Bronchial epithelial cell (primary cell): Measurements from ENCODE around the gene KLHL35. TPM values are rescaled to one million over a fixed set of nuclear protein-coding genes. Genes with fewer than 3 reads are reported as not detected.

Experiments
- DNase-seq: peaks from one replicate; pipeline ENCODE4 v3.0.0-alpha.2; 2010; ENCODE audit warnings: low read depth
- FAIRE-seq: peaks from 2 replicates; lab custom pipeline; 2011; peaks lifted over from hg19 to GRCh38; lab: Jason Lieb, UNC
- H3K27me3 ChIP-seq: 2 replicates; pipeline ENCODE4 v1.5.1; 2011; ENCODE audit warnings: low read length; ENCODE audit not compliant: control insufficient read depth, insufficient read depth
- H3K36me3 ChIP-seq: 2 replicates; pipeline ENCODE4 v1.5.1; 2011; ENCODE audit warnings: low read length; ENCODE audit not compliant: control insufficient read depth, insufficient read depth
- H3K4me3 ChIP-seq: 2 replicates; pipeline ENCODE4 v1.5.1; 2011; ENCODE audit warnings: mild to moderate bottlenecking, low read depth, low read length, control low read depth
- CTCF ChIP-seq: IDR thresholded peaks from 2 replicates; pipeline ENCODE4 v1.5.1; 2011; ENCODE audit warnings: mild to moderate bottlenecking, moderate library complexity, low read length, control low read depth, inconsistent platforms; ENCODE audit not compliant: insufficient read depth, severe bottlenecking
- total RNA-seq: library from RNA; depleted of rRNA; stranded (reverse); fragments of >200 nt; gene quantifications from 2 replicates; pipeline ENCODE4 v1.2.1, GENCODE V29; 2014

Gene KLHL35
- total RNA-seq, 1 donor from 2014 or later, result 0.79 TPM

- DNase-seq (no peak), FAIRE-seq (no peak)
- Histone ChIP-seq H3K4me3 (no peak overlapping the region), H3K36me3 (no peaks in the 10 kb centered on the region), H3K27me3 (no peaks in the 10 kb centered on the region)
- TF ChIP-seq CTCF, result no peak
These were observed 36.9 kb upstream of the KLHL35 start for GRCh38 chr11:75469785-75470405.

GRCh38 chr11:75468534-75469340 is 35.7 kb upstream of the KLHL35 start:
- Histone ChIP-seq H3K27me3 (no peaks in the 10 kb centered on the region), H3K36me3 (no peaks in the 10 kb centered on the region), H3K4me3 (no peak overlapping the region)
- DNase-seq (no peak), FAIRE-seq (no peak)
- TF ChIP-seq CTCF, result no peak

- Histone ChIP-seq H3K27me3 (no peaks in the 10 kb centered on the region), H3K36me3 (no peaks in the 10 kb centered on the region), H3K4me3 (no peak overlapping the region)
- TF ChIP-seq CTCF, result no peak
- FAIRE-seq (no peak), DNase-seq (no peak)
These were observed 34.9 kb upstream of the KLHL35 start for GRCh38 chr11:75467881-75468280.

GRCh38 chr11:75467311-75467710 is 34.3 kb upstream of the KLHL35 start:
- TF ChIP-seq CTCF, result no peak
- Histone ChIP-seq H3K27me3 (no peaks in the 10 kb centered on the region), H3K4me3 (no peak overlapping the region), H3K36me3 (no peaks in the 10 kb centered on the region)
- DNase-seq, result no peak
- no peak for FAIRE-seq

- TF ChIP-seq CTCF, result no peak
- FAIRE-seq (no peak), DNase-seq (no peak)
- Histone ChIP-seq H3K27me3 (no peaks in the 10 kb centered on the region), H3K4me3 (no peak overlapping the region), H3K36me3 (no peaks in the 10 kb centered on the region)
These were observed 32.9 kb upstream of the KLHL35 start for GRCh38 chr11:75465701-75466531.
